Cardiac fibroblast (primary cell): Measurements from ENCODE around the gene LPP.

Source experiments
- DNase-seq, 2 donors: peaks; one replicate each; pipeline versions ENCODE4 v3.0.0 to v3.0.0-alpha.2; 2010; ENCODE audit warnings: low read depth in 2 of 2
- H3K4me3 ChIP-seq, 2 donors: replicated peaks in 1 of 2; 1 replicate in 1 of 2; 2 replicates in 1 of 2; pipeline ENCODE4 v1.5.1; 2011; ENCODE audit warnings: low read depth in 2 of 2, low read length in 2 of 2, mild to moderate bottlenecking in 2 of 2, moderate library complexity in 1 of 2
- TF ChIP-seq, protein P1 (sequence below): IDR thresholded peaks from one replicate; pipeline ENCODE4 v1.5.1; 2011; ENCODE audit warnings: low read depth, mild to moderate bottlenecking, low read length, inconsistent platforms

Gene LPP

GRCh38 chr3:188154014-188154808 lies at the start of gene LPP:
TSS of gene LPP (plus strand) at chr3:188154157. CDS start at chr3:188406121, 251,964 bp downstream.
- DNase-seq, result peak; percentile 81 to 84
- TF ChIP-seq, protein P1, sequence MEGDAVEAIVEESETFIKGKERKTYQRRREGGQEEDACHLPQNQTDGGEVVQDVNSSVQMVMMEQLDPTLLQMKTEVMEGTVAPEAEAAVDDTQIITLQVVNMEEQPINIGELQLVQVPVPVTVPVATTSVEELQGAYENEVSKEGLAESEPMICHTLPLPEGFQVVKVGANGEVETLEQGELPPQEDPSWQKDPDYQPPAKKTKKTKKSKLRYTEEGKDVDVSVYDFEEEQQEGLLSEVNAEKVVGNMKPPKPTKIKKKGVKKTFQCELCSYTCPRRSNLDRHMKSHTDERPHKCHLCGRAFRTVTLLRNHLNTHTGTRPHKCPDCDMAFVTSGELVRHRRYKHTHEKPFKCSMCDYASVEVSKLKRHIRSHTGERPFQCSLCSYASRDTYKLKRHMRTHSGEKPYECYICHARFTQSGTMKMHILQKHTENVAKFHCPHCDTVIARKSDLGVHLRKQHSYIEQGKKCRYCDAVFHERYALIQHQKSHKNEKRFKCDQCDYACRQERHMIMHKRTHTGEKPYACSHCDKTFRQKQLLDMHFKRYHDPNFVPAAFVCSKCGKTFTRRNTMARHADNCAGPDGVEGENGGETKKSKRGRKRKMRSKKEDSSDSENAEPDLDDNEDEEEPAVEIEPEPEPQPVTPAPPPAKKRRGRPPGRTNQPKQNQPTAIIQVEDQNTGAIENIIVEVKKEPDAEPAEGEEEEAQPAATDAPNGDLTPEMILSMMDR, result no peak
- peak within 1 kb of the TSS; percentile 77 for H3K4me3 ChIP-seq

- TF ChIP-seq, protein P1, result no peak
- DNase-seq, result no peak
- H3K4me3 ChIP-seq, result no peak overlapping the region
Measured at GRCh38 chr3:188106006-188106405, 48.0 kb upstream of the LPP start.

- DNase-seq, result no peak
- H3K4me3 ChIP-seq, result no peak overlapping the region
- TF ChIP-seq, protein P1, result no peak
Measured at GRCh38 chr3:188106454-188106853, 47.5 kb upstream of the LPP start.

DNA sequence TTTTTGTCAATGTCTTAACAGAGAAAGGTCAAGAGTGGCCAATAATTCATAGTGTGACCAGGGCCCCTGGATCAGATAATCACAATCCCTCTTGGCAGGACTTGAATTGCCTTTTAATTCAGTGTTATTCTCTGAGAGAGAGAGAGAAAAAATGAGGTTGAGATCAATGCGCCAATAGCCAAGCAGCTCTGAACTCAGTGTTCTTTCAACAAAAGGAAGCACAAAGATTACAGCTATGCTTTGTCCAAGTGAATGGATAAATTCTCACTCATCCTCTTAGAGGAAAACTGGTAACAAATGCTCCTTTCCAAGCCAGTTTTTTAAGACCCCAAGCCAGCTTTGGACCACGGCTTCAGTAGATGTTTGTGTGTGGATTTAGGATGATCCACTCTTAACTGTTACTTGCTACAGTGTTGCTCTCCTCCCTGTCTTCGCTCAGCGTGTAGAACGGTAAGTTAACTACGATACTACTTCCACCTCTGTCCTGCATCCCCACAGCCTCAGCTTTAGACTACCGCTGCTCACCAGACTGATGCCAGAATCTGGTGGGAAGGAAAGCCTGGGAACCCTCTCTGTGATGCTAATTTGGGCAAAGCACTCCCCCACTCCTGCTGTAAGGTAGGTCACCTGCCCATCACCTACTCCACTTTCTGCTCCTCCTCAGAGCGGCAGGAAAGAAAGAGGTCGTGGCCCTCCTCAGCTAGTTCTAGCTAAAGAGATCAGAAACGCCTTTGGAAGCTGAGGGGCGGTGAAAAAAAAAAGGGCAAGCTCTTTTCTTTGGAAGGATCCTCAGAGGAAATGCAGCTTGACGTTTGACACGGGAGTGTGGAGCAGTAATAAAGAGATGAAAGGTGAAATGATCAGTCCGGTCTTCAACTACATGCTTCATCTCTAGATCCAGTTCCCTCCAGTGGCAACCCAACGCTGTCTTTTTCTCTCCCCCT lies 46.8 kb upstream of the LPP start:
- DNase-seq, result no peak
- TF ChIP-seq, protein P1, result no peak
- H3K4me3 ChIP-seq, result no peak overlapping the region

- TF ChIP-seq, protein P1, result no peak
- no peak for DNase-seq
- H3K4me3 ChIP-seq, result no peak overlapping the region
Measured at GRCh38 chr3:188108703-188109412, 45.1 kb upstream of the LPP start.

GRCh38 chr3:188111002-188111584 lies 42.9 kb upstream of the LPP start:
- DNase-seq, result peak in 1 of 2 donors; percentile 45
- TF ChIP-seq, protein P1, result no peak
- H3K4me3 ChIP-seq, result no peak overlapping the region
